WTC11 (cell line): ENCODE measurements around the gene ADAMTS12. TPM values are rescaled to one million over a fixed set of nuclear protein-coding genes. Genes with fewer than 3 reads are reported as not detected.

Source experiments
- ATAC-seq: fragments of 200-7000 bp; cut with Tn5 transposase; 2 replicates; pipeline ENCODE4 v1.10.0; 2021; ENCODE audit warnings: mild to moderate bottlenecking, moderate library complexity
- CTCF ChIA-PET: fragments of 300-600 bp; sonication (Branson Sonifier 250); formaldehyde crosslinking; loops from one replicate; lab custom pipeline; 2021; ENCODE audit warnings: antibody characterized with exemption; lab: Charles Lee
- POLR2A ChIA-PET: fragments of 350-600 bp; sonication (Branson Sonifier 250); formaldehyde crosslinking; loops from one replicate; lab custom pipeline; 2021; ENCODE audit warnings: antibody characterized with exemption; lab: Charles Lee
- DNase-seq: peaks from one replicate; pipeline ENCODE4 v3.0.0; 2021; ENCODE audit warnings: low spot score
- H3K27ac Mint-ChIP-seq: 2 replicates; pipeline ENCODE4 v1.8.0; 2021; ENCODE audit warnings: mixed read lengths
- H3K27me3 Mint-ChIP-seq: 2 replicates; pipeline ENCODE4 v1.8.0; 2021; ENCODE audit warnings: low read depth, mild to moderate bottlenecking, moderate library complexity, mixed read lengths
- H3K36me3 Mint-ChIP-seq: 2 replicates; pipeline ENCODE4 v1.8.0; 2021; ENCODE audit warnings: mixed read lengths
- H3K4me1 Mint-ChIP-seq: 2 replicates; pipeline ENCODE4 v1.8.0; 2022; ENCODE audit warnings: mixed read lengths
- H3K4me3 Mint-ChIP-seq: 2 replicates; pipeline ENCODE4 v1.8.0; 2021; ENCODE audit warnings: mild to moderate bottlenecking, moderate library complexity, mixed read lengths
- H3K9me3 Mint-ChIP-seq: 2 replicates; pipeline ENCODE4 v1.8.0; 2021; ENCODE audit warnings: mixed read lengths
- ATF2 ChIP-seq: sonication (generic); formaldehyde crosslinking; IDR thresholded peaks from 2 replicates; pipeline ENCODE4 v1.8.1; 2022; ENCODE audit warnings: low read depth, missing genetic modification reagents, borderline replicate concordance
- ATF6 ChIP-seq: sonication (generic); formaldehyde crosslinking; IDR thresholded peaks from 2 replicates; pipeline ENCODE4 v1.8.1; 2023; ENCODE audit warnings: mild to moderate bottlenecking, missing genetic modification reagents
- CDX4 ChIP-seq: fragments of 250-450 bp; sonication (Bioruptor Pico); IDR thresholded peaks from 2 replicates; pipeline ENCODE4 v1.9.0; 2021; ENCODE audit warnings: moderate library complexity, mild to moderate bottlenecking, inconsistent platforms, borderline replicate concordance
- CTCF ChIP-seq: fragments of 200-600 bp; IDR thresholded peaks from 2 replicates; pipeline ENCODE4 v1.8.0; 2022; ENCODE audit warnings: antibody characterized with exemption
- E2F1 ChIP-seq: sonication (generic); formaldehyde crosslinking; IDR thresholded peaks from 2 replicates; pipeline ENCODE4 v1.8.0; 2022; ENCODE audit warnings: mild to moderate bottlenecking, missing genetic modification reagents
- FOXJ3 ChIP-seq: sonication (generic); formaldehyde crosslinking; IDR thresholded peaks from 2 replicates; pipeline ENCODE4 v1.9.0; 2021; ENCODE audit warnings: missing genetic modification reagents, mild to moderate bottlenecking, borderline replicate concordance
- FOXK1 ChIP-seq: sonication (generic); formaldehyde crosslinking; IDR thresholded peaks from 2 replicates; pipeline ENCODE4 v1.8.0; 2022; ENCODE audit warnings: mild to moderate bottlenecking, moderate library complexity, missing genetic modification reagents
- IRF1 ChIP-seq: sonication (generic); formaldehyde crosslinking; IDR thresholded peaks from 2 replicates; pipeline ENCODE4 v1.8.0; 2023; ENCODE audit warnings: missing genetic modification reagents
- JAZF1 ChIP-seq: fragments of 250-450 bp; sonication (Bioruptor Pico); IDR thresholded peaks from 2 replicates; pipeline ENCODE4 v1.9.0; 2021; ENCODE audit warnings: moderate library complexity, mild to moderate bottlenecking, inconsistent platforms
- MYBL2 ChIP-seq: sonication (generic); formaldehyde crosslinking; IDR thresholded peaks from 2 replicates; pipeline ENCODE4 v1.8.1; 2023; ENCODE audit warnings: mild to moderate bottlenecking, moderate library complexity, missing genetic modification reagents
- USF1 ChIP-seq: sonication (generic); formaldehyde crosslinking; IDR thresholded peaks from 2 replicates; pipeline ENCODE4 v1.8.0; 2022; ENCODE audit warnings: mild to moderate bottlenecking, missing genetic modification reagents
- ZMAT4 ChIP-seq: fragments of 250-450 bp; sonication (Bioruptor Pico); IDR thresholded peaks from 2 replicates; pipeline ENCODE4 v1.9.0; 2021; ENCODE audit warnings: mild to moderate bottlenecking
- ZNF138 ChIP-seq: sonication (generic); formaldehyde crosslinking; conservative IDR thresholded peaks from 2 replicates; pipeline ENCODE4 v1.8.1; 2022; ENCODE audit warnings: mild to moderate bottlenecking, moderate library complexity, missing genetic modification reagents
- ZNF263 ChIP-seq: sonication (generic); formaldehyde crosslinking; IDR thresholded peaks from 2 replicates; pipeline ENCODE4 v1.8.1; 2022; ENCODE audit warnings: low read depth, mild to moderate bottlenecking, moderate library complexity, missing genetic modification reagents
- ZSCAN18 ChIP-seq: fragments of 250-450 bp; sonication (Bioruptor Pico); IDR thresholded peaks from 2 replicates; pipeline ENCODE4 v2.1.2; 2022; ENCODE audit warnings: mild to moderate bottlenecking, moderate library complexity
- total RNA-seq: library from RNA; stranded (reverse); gene quantifications from 3 replicates; pipeline ENCODE4 v1.2.3, GENCODE V29; 2021

Gene ADAMTS12
- total RNA-seq, 1 experiment from 2014 or later, result 13.5 TPM

GRCh38 chr5:33817301-33817700 lies 74.5 kb downstream of the ADAMTS12 start:
- no peak overlapping the region for H3K4me3 Mint-ChIP-seq
- TF ChIP-seq ATF2 (CRISPR knock-in tag), result no peak
- TF ChIP-seq USF1 (CRISPR knock-in tag), result no peak
- TF ChIP-seq CDX4 (CRISPR knock-in tag), result no peak
- no peak for TF ChIP-seq ZNF263
- no peak for TF ChIP-seq FOXK1
- TF ChIP-seq, all 79 proteins: peak for 0
- no peaks in the 10 kb centered on the region for H3K27me3 Mint-ChIP-seq
- peaks cover 22% of the 10 kb centered on the region for H3K4me1 Mint-ChIP-seq
- peaks cover 12% of the 10 kb centered on the region for H3K9me3 Mint-ChIP-seq
- ChIA-PET CTCF (no interaction called here), POLR2A (no interaction called here)
- no peak overlapping the region for H3K27ac Mint-ChIP-seq
- no peak for DNase-seq
- H3K36me3 Mint-ChIP-seq, result peaks cover 7% of the 10 kb centered on the region
- ATAC-seq, result no peak

GRCh38 chr5:33816791-33817190 lies 75.0 kb downstream of the ADAMTS12 start:
- ATAC-seq, result no peak
- TF ChIP-seq ZNF138 (CRISPR knock-in tag), result no peak
- no peak for TF ChIP-seq ATF6 (CRISPR knock-in tag)
- no peak for TF ChIP-seq MYBL2
- no peak for TF ChIP-seq IRF1 (CRISPR knock-in tag)
- no peak for TF ChIP-seq JAZF1 (CRISPR knock-in tag)
- no peaks in the 10 kb centered on the region for H3K27me3 Mint-ChIP-seq

GRCh38 chr5:33812746-33813145 lies 79.0 kb downstream of the ADAMTS12 start:
- 0 out of 2 replicates have a peak, but pooled peaks cover 5% of the 10 kb centered on the region for H3K9me3 Mint-ChIP-seq
- no peak for TF ChIP-seq FOXJ3
- no peak for TF ChIP-seq CTCF
- TF ChIP-seq E2F1 (CRISPR knock-in tag), result no peak
- no peak for TF ChIP-seq ZSCAN18 (CRISPR knock-in tag)
- no peak for TF ChIP-seq ZMAT4 (CRISPR knock-in tag)
- H3K4me1 Mint-ChIP-seq, result peaks cover 36% of the 10 kb centered on the region
- ATAC-seq (no peak), DNase-seq (no peak)
- ChIA-PET POLR2A (no interaction called here), CTCF (no interaction called here)
- H3K4me3 Mint-ChIP-seq, result no peak overlapping the region
- H3K27ac Mint-ChIP-seq, result no peak overlapping the region
- H3K27me3 Mint-ChIP-seq, result no peaks in the 10 kb centered on the region
- H3K36me3 Mint-ChIP-seq, result no peaks in the 10 kb centered on the region

More at GRCh38 chr5:33816791-33817190, 75.0 kb downstream of the ADAMTS12 start:
- ChIA-PET POLR2A (no interaction called here), CTCF (no interaction called here)
- peaks cover 17% of the 10 kb centered on the region for H3K4me1 Mint-ChIP-seq
- H3K4me3 Mint-ChIP-seq, result no peak overlapping the region
- H3K27ac Mint-ChIP-seq, result no peak overlapping the region
- H3K9me3 Mint-ChIP-seq, result peaks cover 12% of the 10 kb centered on the region
- peaks cover 7% of the 10 kb centered on the region for H3K36me3 Mint-ChIP-seq
- DNase-seq, result no peak
